Measurements from ENCODE around the gene ST6GALNAC4.

ST6GALNAC4 gene

GRCh38 chr9:127928676-127929624 is 12.1 kb upstream of the ST6GALNAC4 start:
- DNase-seq = no peak

- DNase-seq = peak; percentile 7
Observed at GRCh38 chr9:127927988-127928675, 11.3 kb upstream of the ST6GALNAC4 start.

- DNase-seq = peak; percentile 9
Observed at GRCh38 chr9:127927201-127927987, 10.6 kb upstream of the ST6GALNAC4 start.

- no peak for DNase-seq
Observed at GRCh38 chr9:127926906-127927200, 10.0 kb upstream of the ST6GALNAC4 start.

GRCh38 chr9:127925959-127926905 is 9.4 kb upstream of the ST6GALNAC4 start:
- no peak for DNase-seq

GRCh38 chr9:127924736-127925444 is 8.0 kb upstream of the ST6GALNAC4 start:
- no peak for DNase-seq

GRCh38 chr9:127923771-127924170 is 6.9 kb upstream of the ST6GALNAC4 start:
- DNase-seq = no peak

GRCh38 chr9:127923046-127923445 is 6.2 kb upstream of the ST6GALNAC4 start:
- no peak for DNase-seq

GRCh38 chr9:127921557-127922120 is 4.8 kb upstream of the ST6GALNAC4 start:
- DNase-seq = no peak

- DNase-seq = no peak
Observed at GRCh38 chr9:127920794-127921193, 4.0 kb upstream of the ST6GALNAC4 start.

- DNase-seq = no peak
Observed at GRCh38 chr9:127919253-127919815, 2.5 kb upstream of the ST6GALNAC4 start.

GRCh38 chr9:127918183-127919107 is 1.6 kb upstream of the ST6GALNAC4 start:
- no peak for DNase-seq

GRCh38 chr9:127917603-127918002 is 762 bp upstream of the ST6GALNAC4 start:
- DNase-seq = no peak

GRCh38 chr9:127915801-127916719 is 781 bp downstream of the ST6GALNAC4 start:
- DNase-seq = no peak

- DNase-seq = no peak
Observed at GRCh38 chr9:127915325-127915752, 1.5 kb downstream of the ST6GALNAC4 start.

- no peak for DNase-seq
Observed at GRCh38 chr9:127913682-127914081, 3.2 kb downstream of the ST6GALNAC4 start.

GRCh38 chr9:127912882-127913281 is 4.0 kb downstream of the ST6GALNAC4 start:
- no peak for DNase-seq

- no peak for DNase-seq
Observed at GRCh38 chr9:127912296-127912695, 4.5 kb downstream of the ST6GALNAC4 start.
